OCI-LY1 (cell line): ENCODE results near the gene DSC3.

ENCODE experiments used
- H2AFZ ChIP-seq: fragments of 200-600 bp; sonication (generic), shearing (Covaris generic); 2 replicates; pipeline ENCODE4 v1.6.0; 2014; ENCODE audit warnings: antibody characterized with exemption, mild to moderate bottlenecking, low read length
- H3F3A ChIP-seq: fragments of 200-600 bp; sonication (generic), shearing (Covaris generic); 2 replicates; pipeline ENCODE4 v1.6.0; 2014; ENCODE audit warnings: mild to moderate bottlenecking, antibody characterized with exemption, low read length, moderate library complexity; ENCODE audit not compliant: insufficient read depth
- H3K27ac ChIP-seq: fragments of 200-600 bp; sonication (generic); 2 replicates; pipeline ENCODE4 v1.5.1; 2014; ENCODE audit warnings: low read length, mixed run types, mild to moderate bottlenecking, low read depth; ENCODE audit not compliant: poor library complexity, severe bottlenecking
- H3K27me3 ChIP-seq: fragments of 200-600 bp; sonication (generic); 2 replicates; pipeline ENCODE4 v1.6.0; 2014; ENCODE audit warnings: antibody characterized with exemption, mild to moderate bottlenecking, low read length, moderate library complexity; ENCODE audit not compliant: insufficient read depth
- H3K36me3 ChIP-seq: fragments of 200-600 bp; sonication (generic); 2 replicates; pipeline ENCODE4 v1.6.1; 2014; ENCODE audit warnings: mild to moderate bottlenecking, antibody characterized with exemption, low read length, moderate library complexity, mixed read lengths; ENCODE audit not compliant: insufficient read depth
- H3K4me1 ChIP-seq: fragments of 200-600 bp; sonication (generic); 2 replicates; pipeline ENCODE4 v1.5.1; 2014; ENCODE audit warnings: mild to moderate bottlenecking, low read length, moderate library complexity; ENCODE audit not compliant: insufficient read depth, severe bottlenecking
- H3K4me2 ChIP-seq: fragments of 200-600 bp; sonication (generic), shearing (Covaris generic); 2 replicates; pipeline ENCODE4 v1.6.1; 2014; ENCODE audit warnings: low read length
- H3K4me3 ChIP-seq: fragments of 200-600 bp; sonication (generic); 2 replicates; pipeline ENCODE4 v1.5.1; 2014; ENCODE audit warnings: low read length, low read depth, mild to moderate bottlenecking, mixed read lengths; ENCODE audit not compliant: poor library complexity, severe bottlenecking
- H3K79me2 ChIP-seq: fragments of 200-600 bp; shearing (Covaris generic); 2 replicates; pipeline ENCODE4 v1.6.1; 2016; ENCODE audit warnings: mixed run types, low read length, mixed read lengths; ENCODE audit not compliant: insufficient read depth
- H3K9ac ChIP-seq: fragments of 200-600 bp; sonication (generic), shearing (Covaris generic); 2 replicates; pipeline ENCODE4 v1.6.1; 2014; ENCODE audit warnings: mild to moderate bottlenecking, low read length, mixed read lengths
- H3K9me2 ChIP-seq: fragments of 200-600 bp; sonication (generic), shearing (Covaris generic); 2 replicates; pipeline ENCODE4 v1.6.1; 2014; ENCODE audit warnings: low read depth, mild to moderate bottlenecking, low read length, mixed read lengths
- H3K9me3 ChIP-seq: fragments of 200-600 bp; shearing (Covaris generic); 2 replicates; pipeline ENCODE4 v1.6.1; 2014; ENCODE audit warnings: low read length, mixed read lengths
- H4K20me1 ChIP-seq: fragments of 200-600 bp; sonication (generic), shearing (Covaris generic); 2 replicates; pipeline ENCODE4 v1.6.0; 2016; ENCODE audit warnings: mild to moderate bottlenecking, low read length; ENCODE audit not compliant: insufficient read depth
- CTCF ChIP-seq: fragments of 200-600 bp; sonication (generic), shearing (Covaris generic); IDR thresholded peaks from 2 replicates; pipeline ENCODE4 v1.5.1; 2017; ENCODE audit warnings: mild to moderate bottlenecking, antibody characterized with exemption, low read length, moderate library complexity, mixed read lengths
- EZH2 ChIP-seq: fragments of 200-600 bp; sonication (generic), shearing (Covaris generic); IDR thresholded peaks from 2 replicates; pipeline ENCODE4 v1.8.0; 2017; ENCODE audit warnings: borderline replicate concordance, mixed run types, mild to moderate bottlenecking, antibody characterized with exemption, low read length, moderate library complexity, mixed read lengths

DSC3 gene

GRCh38 chr18:30999887-31000628 lies 42.5 kb downstream of the DSC3 start:
- H3K4me1 ChIP-seq = no peaks in the 10 kb centered on the region
- H3K79me2 ChIP-seq = no peaks in the 10 kb centered on the region
- H3K4me2 ChIP-seq = no peak overlapping the region
- H2AFZ ChIP-seq = no peak overlapping the region
- no peaks in the 10 kb centered on the region for H3K9me2 ChIP-seq
- H3K9me3 ChIP-seq = no peaks in the 10 kb centered on the region
- no peak overlapping the region for H3K9ac ChIP-seq
- no peaks in the 10 kb centered on the region for H4K20me1 ChIP-seq
- no peaks in the 10 kb centered on the region for H3F3A ChIP-seq
- TF ChIP-seq CTCF (no peak), EZH2 (no peak)
- no peaks in the 10 kb centered on the region for H3K36me3 ChIP-seq
- no peaks in the 10 kb centered on the region for H3K27me3 ChIP-seq
- H3K4me3 ChIP-seq = no peak overlapping the region
- no peak overlapping the region for H3K27ac ChIP-seq

DNA sequence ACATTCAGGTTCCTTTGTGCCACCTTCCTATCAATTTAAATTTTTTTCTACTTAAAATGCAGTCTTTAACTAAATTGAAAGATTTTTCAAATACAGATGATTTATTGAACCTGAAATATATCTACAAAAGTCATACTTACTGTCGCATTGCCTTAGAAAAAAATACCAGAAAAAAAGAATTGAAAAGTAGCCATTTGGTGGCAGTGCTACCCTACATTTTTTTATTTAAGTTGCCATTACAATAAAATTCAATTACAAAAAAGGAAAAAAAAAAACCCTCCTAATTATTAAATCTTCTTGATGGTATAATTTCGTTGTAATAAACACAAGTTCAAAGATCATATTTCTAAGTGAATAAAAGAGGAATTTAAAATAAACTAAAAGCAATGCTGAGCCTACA lies 43.4 kb downstream of the DSC3 start:
- no peaks in the 10 kb centered on the region for H3K9me2 ChIP-seq
- no peak overlapping the region for H2AFZ ChIP-seq
- H3K36me3 ChIP-seq = no peaks in the 10 kb centered on the region
- H3K4me2 ChIP-seq = no peak overlapping the region
- no peaks in the 10 kb centered on the region for H3K79me2 ChIP-seq
- no peaks in the 10 kb centered on the region for H3K4me1 ChIP-seq
- no peaks in the 10 kb centered on the region for H3K9me3 ChIP-seq
- H3F3A ChIP-seq = no peaks in the 10 kb centered on the region
- TF ChIP-seq CTCF (no peak), EZH2 (no peak)
- H3K27me3 ChIP-seq = no peaks in the 10 kb centered on the region
- H3K9ac ChIP-seq = no peak overlapping the region
- H3K4me3 ChIP-seq = no peak overlapping the region
- H4K20me1 ChIP-seq = no peaks in the 10 kb centered on the region
- no peak overlapping the region for H3K27ac ChIP-seq

DNA sequence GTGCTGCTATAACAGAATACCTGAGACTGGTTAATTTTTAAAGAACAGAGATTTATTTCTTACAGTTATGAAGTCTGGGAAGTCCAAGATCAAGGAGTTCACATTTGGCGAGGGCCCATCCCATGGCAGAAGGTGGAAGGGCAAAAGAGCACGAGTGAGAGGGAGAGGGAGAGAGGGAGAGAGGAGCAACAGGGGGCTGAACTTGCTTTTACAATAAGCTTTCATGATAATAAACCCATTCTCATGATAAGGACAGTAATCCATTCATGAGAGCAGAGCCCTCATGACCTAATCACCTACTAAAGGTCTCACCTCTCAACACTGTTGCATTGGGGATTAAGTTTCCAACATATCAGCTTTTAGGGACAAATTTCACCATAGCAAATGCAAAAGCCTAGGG lies 45.3 kb downstream of the DSC3 start:
- Histone ChIP-seq H3K9ac (no peak overlapping the region), H3K36me3 (no peaks in the 10 kb centered on the region), H3K4me3 (no peak overlapping the region), H3K27me3 (no peaks in the 10 kb centered on the region), H3K9me3 (no peaks in the 10 kb centered on the region), H4K20me1 (no peaks in the 10 kb centered on the region), H3K27ac (no peak overlapping the region), H2AFZ (no peak overlapping the region), H3K4me2 (no peak overlapping the region), H3K79me2 (no peaks in the 10 kb centered on the region), H3K4me1 (no peaks in the 10 kb centered on the region), H3F3A (no peaks in the 10 kb centered on the region), H3K9me2 (no peaks in the 10 kb centered on the region)
- TF ChIP-seq EZH2 (no peak), CTCF (no peak)
